Measurements from ENCODE around the gene TDRD7. TPM values are rescaled to one million over a fixed set of nuclear protein-coding genes. Genes with fewer than 3 reads are reported as not detected.
"Not testable (repeated sequence)": the region's sequence is repeated elsewhere in the genome, so short reads cannot be mapped to it uniquely, and the experiment has no call there.

The TDRD7 gene
- total RNA-seq, 2 experiments from 2014 or later = 10.3 to 15.3 TPM

DNA sequence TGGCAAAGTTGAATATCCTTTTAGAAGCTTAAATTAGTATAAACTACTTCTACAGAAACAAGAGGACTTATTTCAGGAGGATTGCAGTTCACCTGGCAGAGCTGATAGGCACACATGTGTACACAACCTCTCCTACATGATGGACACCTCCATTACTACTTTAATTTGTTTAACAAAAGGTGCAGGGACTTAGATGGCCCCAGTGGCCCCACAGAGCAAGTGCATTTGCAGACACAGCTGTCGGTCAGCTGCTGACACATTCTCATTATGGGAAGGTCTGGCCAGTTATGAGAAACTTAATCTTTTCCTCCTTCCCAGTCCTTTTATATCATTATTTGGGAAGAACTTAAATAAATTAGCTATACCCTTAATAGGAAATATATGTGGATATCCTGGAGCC, 28.3 kb downstream of the TDRD7 start:
- Mint-ChIP-seq H3K27me3 (no peaks in the 10 kb centered on the region), H3K27ac (no peak overlapping the region), H3K9me3 (ENCODE audit: low read depth) (no peaks in the 10 kb centered on the region), H3K36me3 (peaks cover 8% of the 10 kb centered on the region), H3K4me3 (no peak overlapping the region), H3K4me1 (no peaks in the 10 kb centered on the region)
- CTCF ChIA-PET = interaction anchor here (1.1 to 1.2 kb wide), 2 partner anchors 8 to 158 kb away, joined by 3 read pairs; no protein-coding TSS in a partner anchor
- no peak for DNase-seq
- ATAC-seq = no peak

DNA sequence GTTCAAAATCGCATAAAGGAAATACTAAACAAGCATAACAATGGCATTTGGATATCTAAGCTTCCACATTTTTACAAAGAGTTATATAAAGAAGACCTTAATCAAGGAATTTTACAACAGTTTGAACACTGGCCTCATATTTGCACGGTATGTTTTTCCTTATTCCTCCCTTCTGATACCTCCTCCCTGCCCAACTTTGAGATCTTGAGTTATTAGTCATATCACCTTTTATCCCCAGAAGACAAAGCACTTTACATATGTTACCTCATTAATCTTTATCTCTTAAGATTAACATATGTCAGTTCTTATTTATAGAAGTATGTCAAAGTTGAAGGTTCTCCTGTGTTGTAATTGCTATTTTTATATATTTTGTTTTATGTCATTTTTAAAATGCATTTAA, 29.8 kb downstream of the TDRD7 start:
- Mint-ChIP-seq H3K36me3 (peaks cover 11% of the 10 kb centered on the region), H3K27ac (no peak overlapping the region), H3K9me3 (ENCODE audit: low read depth) (no peaks in the 10 kb centered on the region), H3K27me3 (no peaks in the 10 kb centered on the region), H3K4me1 (no peaks in the 10 kb centered on the region), H3K4me3 (no peak overlapping the region)
- CTCF ChIA-PET = interaction anchor here (0.8 to 0.9 kb wide), 2 partner anchors 27 to 54 kb away, joined by 4 read pairs; no protein-coding TSS in a partner anchor
- ATAC-seq = no peak
- no peak for DNase-seq

DNA sequence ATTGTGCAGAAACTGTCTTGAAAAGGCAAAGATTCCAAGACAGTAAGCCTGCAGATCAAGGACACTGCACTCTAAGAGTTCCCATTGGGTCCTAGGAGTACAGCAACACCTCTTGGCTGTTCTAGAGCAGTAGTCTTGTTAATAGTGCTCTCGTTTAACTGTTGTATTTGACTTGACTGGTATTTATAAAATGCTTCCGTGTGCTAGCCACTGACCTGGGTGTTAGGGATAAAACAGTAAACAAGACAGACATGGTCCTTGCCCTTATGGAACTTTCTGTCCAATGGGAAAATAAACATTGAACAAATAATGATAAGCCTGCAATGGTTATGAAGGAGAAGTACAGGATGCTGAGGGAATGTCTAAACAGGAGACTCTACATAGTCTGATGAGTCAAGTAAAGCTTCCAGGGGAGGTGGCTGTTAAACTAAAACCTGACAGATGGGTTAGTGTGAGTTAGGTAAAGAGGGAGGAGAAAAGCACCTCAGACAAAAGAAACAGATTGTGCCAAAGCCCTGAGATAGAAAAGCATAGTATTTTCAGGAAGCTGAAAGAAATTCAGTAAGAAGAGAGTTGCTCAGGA, 33.3 kb downstream of the TDRD7 start:
- H3K9me3 Mint-ChIP-seq (ENCODE audit: low read depth) = no peaks in the 10 kb centered on the region
- CTCF ChIA-PET = interaction anchor here (0.6 kb wide), 1 partner anchor 1227 kb away, joined by 3 read pairs; no protein-coding TSS in a partner anchor
- no peak for ATAC-seq
- H3K27ac Mint-ChIP-seq = no peak overlapping the region
- DNase-seq = no peak
- H3K4me1 Mint-ChIP-seq = no peaks in the 10 kb centered on the region
- H3K4me3 Mint-ChIP-seq = no peak overlapping the region
- H3K36me3 Mint-ChIP-seq = peaks cover 9% of the 10 kb centered on the region
- no peaks in the 10 kb centered on the region for H3K27me3 Mint-ChIP-seq

DNA sequence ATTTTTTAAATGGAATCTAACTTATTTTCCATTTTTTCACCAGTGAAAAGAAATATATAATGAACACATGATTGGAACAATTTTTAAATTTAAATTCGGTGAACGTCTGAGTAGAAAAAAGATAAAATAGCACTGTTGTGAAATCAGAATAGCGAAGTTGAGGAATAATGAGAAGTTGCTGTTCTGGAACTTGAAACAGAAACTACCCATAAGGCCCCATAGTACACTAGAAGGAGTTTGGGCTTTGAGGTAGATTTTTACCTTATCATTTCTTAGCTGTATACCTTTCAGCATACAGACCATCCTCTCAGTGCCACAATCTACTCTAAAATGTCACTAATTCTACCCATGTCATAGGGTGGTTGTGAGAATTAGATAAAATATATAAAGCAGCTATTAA, 35.1 kb downstream of the TDRD7 start:
- H3K9me3 Mint-ChIP-seq (ENCODE audit: low read depth) = no peaks in the 10 kb centered on the region
- no peak for DNase-seq
- H3K4me3 Mint-ChIP-seq = no peak overlapping the region
- no peaks in the 10 kb centered on the region for H3K27me3 Mint-ChIP-seq
- ATAC-seq = no peak
- peaks cover 10% of the 10 kb centered on the region for H3K36me3 Mint-ChIP-seq
- H3K4me1 Mint-ChIP-seq = no peaks in the 10 kb centered on the region
- CTCF ChIA-PET = no interaction called here
- no peak overlapping the region for H3K27ac Mint-ChIP-seq

DNA sequence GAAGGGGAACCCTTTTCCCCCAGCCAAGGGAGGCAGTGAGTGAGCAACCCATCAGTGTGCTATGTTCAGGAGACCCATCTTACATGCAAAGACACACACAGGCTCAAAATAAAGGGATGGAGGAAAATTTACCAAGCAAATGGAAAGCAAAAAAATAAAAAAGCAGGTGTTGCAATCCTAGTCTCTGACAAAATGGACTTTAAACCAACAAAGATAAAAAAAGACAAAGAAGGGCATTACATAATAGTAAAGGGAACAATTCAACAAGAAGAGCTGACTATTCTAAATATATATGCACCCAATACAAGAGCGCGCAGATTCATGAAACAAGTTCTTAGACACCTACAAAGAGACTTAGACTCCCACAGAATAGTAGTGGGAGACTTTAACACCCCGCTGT, 41.7 kb downstream of the TDRD7 start:
- peaks cover 23% of the 10 kb centered on the region for H3K36me3 Mint-ChIP-seq
- CTCF ChIA-PET; H3K27ac Mint-ChIP-seq; H3K4me3 Mint-ChIP-seq; DNase-seq; H3K4me1 Mint-ChIP-seq; H3K27me3 Mint-ChIP-seq; H3K9me3 Mint-ChIP-seq (ENCODE audit: low read depth); ATAC-seq: not testable (repeated sequence)

DNA sequence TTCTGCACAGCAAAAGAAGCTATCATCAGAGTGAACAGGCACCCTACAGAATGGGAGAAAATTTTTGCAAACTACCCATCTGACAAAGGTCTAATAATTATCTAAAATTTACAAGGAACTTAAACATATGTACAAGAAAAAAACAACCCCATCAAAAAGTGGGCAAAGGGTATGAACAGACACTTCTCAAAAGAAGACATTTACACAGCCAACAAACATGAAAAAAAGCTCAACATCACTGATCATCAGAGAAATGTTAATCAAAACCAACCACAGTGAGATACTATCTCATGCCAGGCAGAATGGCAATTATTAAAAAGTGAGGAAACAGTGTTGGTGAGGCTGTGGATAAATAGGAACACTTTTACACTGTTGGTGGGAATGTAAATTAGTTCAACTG, 44.9 kb downstream of the TDRD7 start:
- H3K27ac Mint-ChIP-seq; CTCF ChIA-PET; H3K4me1 Mint-ChIP-seq; H3K27me3 Mint-ChIP-seq; DNase-seq; H3K9me3 Mint-ChIP-seq (ENCODE audit: low read depth); H3K4me3 Mint-ChIP-seq; ATAC-seq: not testable (repeated sequence)
- H3K36me3 Mint-ChIP-seq = peaks cover 23% of the 10 kb centered on the region

DNA sequence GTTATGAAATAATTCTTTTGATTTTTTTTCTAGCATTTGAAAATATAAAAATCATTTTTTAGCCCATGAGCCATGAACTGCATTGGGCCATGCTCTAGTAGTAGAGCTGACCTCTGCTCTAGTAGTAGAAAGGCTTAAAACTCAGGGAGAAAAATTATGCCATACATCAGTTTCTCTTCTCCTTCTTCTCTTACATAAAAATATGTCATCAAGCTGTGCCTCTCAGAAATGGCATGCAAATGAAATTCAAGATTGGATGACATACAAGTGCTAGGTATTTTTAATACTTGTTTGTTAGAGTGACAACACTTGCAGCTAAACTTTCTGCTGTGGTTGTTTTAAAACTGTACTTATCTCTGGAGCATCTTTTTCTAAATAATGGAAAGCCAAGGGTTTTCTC, 47.4 kb downstream of the TDRD7 start:
- DNase-seq (no peak), ATAC-seq (no peak)
- H3K27ac Mint-ChIP-seq = no peak overlapping the region
- CTCF ChIA-PET = no interaction called here
- peaks cover 3% of the 10 kb centered on the region for H3K9me3 Mint-ChIP-seq (ENCODE audit: low read depth)
- no peaks in the 10 kb centered on the region for H3K4me1 Mint-ChIP-seq
- H3K27me3 Mint-ChIP-seq = no peaks in the 10 kb centered on the region
- peaks cover 10% of the 10 kb centered on the region for H3K36me3 Mint-ChIP-seq
- no peak overlapping the region for H3K4me3 Mint-ChIP-seq

DNA sequence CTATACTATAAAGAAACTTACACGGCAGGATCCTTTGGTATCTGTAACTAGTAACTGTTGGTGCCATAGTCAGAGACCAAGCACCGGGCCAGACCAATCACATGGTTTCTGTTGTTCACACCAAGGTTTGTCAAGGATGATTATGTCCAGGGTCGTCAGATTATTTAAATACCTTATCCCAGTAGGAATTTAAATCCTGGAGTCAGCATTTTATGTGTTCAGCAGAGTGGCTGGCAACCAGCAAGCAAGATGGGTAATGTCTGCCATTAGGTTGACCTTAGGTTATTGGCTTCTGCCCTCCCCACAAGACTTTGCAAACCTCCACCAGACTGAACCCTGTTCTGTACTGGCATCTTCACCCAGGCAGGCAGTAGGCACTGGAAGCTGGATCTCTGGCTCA, 50.3 kb downstream of the TDRD7 start:
- Mint-ChIP-seq H3K4me3 (no peak overlapping the region), H3K27ac (no peak overlapping the region), H3K4me1 (no peaks in the 10 kb centered on the region), H3K9me3 (ENCODE audit: low read depth) (no peaks in the 10 kb centered on the region), H3K36me3 (peaks cover 3% of the 10 kb centered on the region), H3K27me3 (no peaks in the 10 kb centered on the region)
- DNase-seq = no peak
- ATAC-seq = no peak
- CTCF ChIA-PET = interaction anchor here (0.9 to 1.5 kb wide), 2 partner anchors 50 to 136 kb away, joined by 3 to 7 read pairs; partner anchors contain the start of gene TDRD7

DNA sequence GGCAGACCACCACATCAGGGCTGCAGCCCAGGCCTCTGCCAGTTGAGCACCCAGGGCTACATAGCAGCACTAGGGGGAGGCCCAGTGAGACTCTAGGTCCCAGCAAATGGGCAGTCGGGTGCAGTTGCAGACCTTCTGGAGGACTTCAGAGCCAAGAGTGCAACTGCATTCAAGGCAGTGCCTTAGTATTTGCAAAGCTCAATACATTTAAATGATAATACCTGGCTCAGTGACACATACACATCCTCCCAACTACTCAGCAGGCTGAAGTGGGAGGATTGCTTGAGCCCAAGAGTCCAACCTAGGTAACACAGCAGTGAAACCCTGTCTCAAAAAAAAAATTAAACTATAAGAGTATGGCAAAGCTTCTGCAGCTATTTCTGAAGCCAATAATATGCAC, 51.0 kb downstream of the TDRD7 start:
- no peaks in the 10 kb centered on the region for H3K27me3 Mint-ChIP-seq
- H3K27ac Mint-ChIP-seq = no peak overlapping the region
- H3K4me1 Mint-ChIP-seq = no peaks in the 10 kb centered on the region
- peaks cover 3% of the 10 kb centered on the region for H3K36me3 Mint-ChIP-seq
- no peaks in the 10 kb centered on the region for H3K9me3 Mint-ChIP-seq (ENCODE audit: low read depth)
- DNase-seq (no peak), ATAC-seq (no peak)
- H3K4me3 Mint-ChIP-seq = no peak overlapping the region
- CTCF ChIA-PET = interaction anchor here (0.9 to 1.1 kb wide), 2 partner anchors 77 to 136 kb away, joined by 3 read pairs; no protein-coding TSS in a partner anchor

DNA sequence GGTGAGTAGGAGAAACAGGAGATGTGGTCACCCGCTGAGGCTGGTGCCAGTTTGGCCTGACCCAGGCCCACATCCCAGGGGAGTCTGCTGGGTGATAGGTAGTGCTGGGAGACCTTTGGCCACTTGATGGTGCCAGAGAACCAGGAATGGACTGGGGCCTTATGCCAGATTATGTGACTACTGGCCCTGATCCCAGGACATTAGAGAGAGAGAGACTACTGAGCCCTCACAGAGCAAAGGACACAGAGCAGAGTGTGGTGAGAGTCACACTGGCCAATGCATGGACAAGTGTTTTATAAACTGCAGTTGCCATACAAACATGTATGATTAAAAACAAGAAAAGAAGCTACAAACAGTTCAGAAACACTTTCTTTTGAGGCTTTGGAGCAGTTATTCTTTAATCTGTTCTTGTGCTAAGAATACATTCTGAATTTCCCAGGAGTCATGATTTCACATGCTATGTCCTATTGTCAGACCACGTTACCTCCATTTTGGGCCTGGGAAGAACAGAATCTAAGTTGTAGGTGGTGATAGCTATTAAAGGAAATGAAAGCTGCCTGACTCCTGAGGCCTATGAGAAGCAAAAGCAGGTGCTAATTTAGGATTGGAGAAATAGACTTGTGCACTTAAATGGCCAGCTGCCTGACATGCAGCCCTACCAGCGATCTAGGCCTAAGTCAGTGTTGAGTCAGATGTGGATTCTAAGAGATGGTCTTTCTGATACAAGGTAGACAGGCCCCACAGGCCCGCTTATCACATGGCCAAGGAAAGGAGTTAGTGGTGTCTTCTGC, 57.0 kb downstream of the TDRD7 start:
- no peaks in the 10 kb centered on the region for H3K9me3 Mint-ChIP-seq (ENCODE audit: low read depth)
- DNase-seq (peak; percentile 60), ATAC-seq (peak; percentile 65)
- no peaks in the 10 kb centered on the region for H3K27me3 Mint-ChIP-seq
- CTCF ChIA-PET = interaction anchor here (0.6 to 8.6 kb wide), 18 partner anchors 12 to 145 kb away, joined by 3 to 107 read pairs (median 4); no protein-coding TSS in a partner anchor
- no peak overlapping the region for H3K27ac Mint-ChIP-seq
- no peak overlapping the region for H3K4me3 Mint-ChIP-seq
- H3K36me3 Mint-ChIP-seq = peaks cover 5% of the 10 kb centered on the region
- H3K4me1 Mint-ChIP-seq = no peaks in the 10 kb centered on the region

DNA sequence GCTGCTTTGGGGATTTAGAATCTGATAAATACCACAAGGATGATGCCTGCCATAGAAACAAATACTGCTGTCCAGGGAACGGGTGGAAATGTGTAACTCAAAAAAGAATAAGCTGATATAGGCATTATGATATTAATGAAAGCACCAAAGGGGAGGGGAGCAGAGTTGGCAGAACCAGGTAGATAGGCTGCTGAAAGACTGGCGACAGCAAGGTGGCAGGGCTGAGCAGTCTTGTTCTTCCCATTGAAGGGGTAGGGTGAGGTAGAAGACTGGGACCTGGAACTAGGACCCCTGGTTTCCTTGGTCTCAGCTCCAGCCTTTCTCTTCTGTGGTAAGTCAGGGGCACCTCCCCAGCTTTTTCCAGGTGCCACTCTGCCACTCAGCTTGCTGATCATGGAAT, 58.2 kb downstream of the TDRD7 start:
- no peak overlapping the region for H3K27ac Mint-ChIP-seq
- no peaks in the 10 kb centered on the region for H3K4me1 Mint-ChIP-seq
- DNase-seq (no peak), ATAC-seq (peak; percentile 23)
- peaks cover 7% of the 10 kb centered on the region for H3K36me3 Mint-ChIP-seq
- no peaks in the 10 kb centered on the region for H3K27me3 Mint-ChIP-seq
- CTCF ChIA-PET = interaction anchor here (0.8 to 8.6 kb wide), 8 partner anchors 10 to 144 kb away, joined by 3 to 107 read pairs (median 6); partner anchors contain the start of gene TDRD7
- no peaks in the 10 kb centered on the region for H3K9me3 Mint-ChIP-seq (ENCODE audit: low read depth)
- no peak overlapping the region for H3K4me3 Mint-ChIP-seq

DNA sequence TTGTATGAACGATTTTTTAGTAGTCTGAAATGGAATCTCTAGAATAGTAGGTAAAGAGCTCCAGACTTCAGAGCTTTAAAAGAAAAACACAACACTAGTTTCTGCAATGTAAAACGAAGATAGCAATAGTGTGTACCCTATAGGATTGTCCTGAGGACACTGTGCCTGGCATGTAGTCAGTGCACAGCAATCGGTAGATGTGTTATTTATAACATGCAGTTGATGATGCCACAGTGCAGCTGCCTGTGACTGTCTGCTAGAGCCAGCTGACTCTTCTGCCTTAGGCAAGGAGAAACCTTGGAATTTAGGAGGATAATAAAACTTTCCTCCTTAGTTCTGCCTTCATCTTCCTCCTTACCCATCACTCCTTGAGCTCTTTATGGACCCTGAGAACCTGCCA, 61.8 kb downstream of the TDRD7 start:
- no peaks in the 10 kb centered on the region for H3K9me3 Mint-ChIP-seq (ENCODE audit: low read depth)
- no peak overlapping the region for H3K27ac Mint-ChIP-seq
- peaks cover 9% of the 10 kb centered on the region for H3K36me3 Mint-ChIP-seq
- no peak overlapping the region for H3K4me3 Mint-ChIP-seq
- ATAC-seq (no peak), DNase-seq (no peak)
- no peaks in the 10 kb centered on the region for H3K4me1 Mint-ChIP-seq
- CTCF ChIA-PET = interaction anchor here (1.2 to 8.6 kb wide), 2 partner anchors 11 to 123 kb away, joined by 3 to 107 read pairs; no protein-coding TSS in a partner anchor
- no peaks in the 10 kb centered on the region for H3K27me3 Mint-ChIP-seq

DNA sequence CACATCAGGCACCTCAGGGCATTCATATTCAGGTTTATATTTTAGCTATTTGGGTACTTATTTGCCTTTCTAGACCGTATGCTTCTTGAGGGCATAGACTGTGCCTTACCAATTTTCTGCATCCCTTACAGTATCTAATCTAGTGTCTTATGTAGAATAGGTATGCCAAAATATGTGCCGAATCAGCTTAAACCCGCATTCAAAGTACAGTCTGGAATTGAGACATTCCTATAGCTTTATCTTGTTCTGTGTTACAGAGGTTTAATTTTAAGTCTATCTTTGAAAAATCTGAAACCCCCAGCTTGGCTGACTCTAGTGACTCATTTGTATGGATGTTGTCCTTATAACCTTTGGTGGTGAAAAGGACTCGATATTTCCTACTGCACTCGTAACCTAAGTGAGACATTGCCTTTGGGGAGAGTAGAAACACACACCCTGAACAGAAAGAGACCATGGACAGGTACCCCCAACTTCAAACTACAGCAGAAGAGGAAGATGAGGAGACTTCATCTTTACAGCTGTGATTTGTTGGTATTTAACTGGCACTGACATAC, 62.6 kb downstream of the TDRD7 start:
- CTCF ChIA-PET = interaction anchor here (1.2 to 8.6 kb wide), 2 partner anchors 11 to 122 kb away, joined by 3 to 107 read pairs; no protein-coding TSS in a partner anchor
- Mint-ChIP-seq H3K4me1 (no peaks in the 10 kb centered on the region), H3K27ac (no peak overlapping the region), H3K36me3 (peaks cover 9% of the 10 kb centered on the region), H3K4me3 (no peak overlapping the region), H3K9me3 (ENCODE audit: low read depth) (no peaks in the 10 kb centered on the region), H3K27me3 (no peaks in the 10 kb centered on the region)
- DNase-seq (no peak), ATAC-seq (no peak)
